GM23338 (cell line): ENCODE measurements around the gene GRID1. TPM values are rescaled to one million over a fixed set of nuclear protein-coding genes. Genes with fewer than 3 reads are reported as not detected.

Source experiments
- ATAC-seq: fragments of 200-7000 bp; cut with Tn5 transposase; 3 replicates; pipeline ENCODE4 v1.9.1; 2020
- DNase-seq: peaks from one replicate; pipeline ENCODE4 v3.0.0-alpha.2; 2015; ENCODE audit warnings: low spot score
- H2AFZ ChIP-seq: fragments of 200-600 bp; sonication (generic); 2 replicates; pipeline ENCODE4 v1.8.0; 2016; ENCODE audit warnings: antibody characterized with exemption, mild to moderate bottlenecking, moderate library complexity
- H3F3A ChIP-seq: fragments of 200-600 bp; sonication (generic); replicated peaks from 2 replicates; pipeline ENCODE4 v1.8.0; 2017; ENCODE audit warnings: antibody characterized with exemption, mixed run types, low read depth
- H3K27ac ChIP-seq: fragments of 200-600 bp; sonication (generic); 2 replicates; pipeline ENCODE4 v1.6.1; 2016; ENCODE audit warnings: low read depth
- H3K27me3 ChIP-seq: fragments of 200-600 bp; sonication (generic); 2 replicates; pipeline ENCODE4 v1.8.0; 2016; ENCODE audit warnings: mild to moderate bottlenecking, mixed run types, moderate library complexity; ENCODE audit not compliant: insufficient read depth
- H3K36me3 ChIP-seq: fragments of 200-600 bp; sonication (generic); 2 replicates; pipeline ENCODE4 v1.8.0; 2016; ENCODE audit warnings: mild to moderate bottlenecking; ENCODE audit not compliant: insufficient read depth
- H3K4me1 ChIP-seq: fragments of 200-600 bp; sonication (generic); 2 replicates; pipeline ENCODE4 v1.8.0; 2016; ENCODE audit warnings: mild to moderate bottlenecking, moderate library complexity; ENCODE audit not compliant: insufficient read depth
- H3K4me2 ChIP-seq: fragments of 200-600 bp; sonication (generic); 2 replicates; pipeline ENCODE4 v1.7.1; 2017; ENCODE audit warnings: mixed run types
- H3K4me3 ChIP-seq: fragments of 200-600 bp; sonication (generic); 2 replicates; pipeline ENCODE4 v1.6.1; 2016; ENCODE audit warnings: mixed run types
- H3K79me2 ChIP-seq: fragments of 200-600 bp; sonication (generic); replicated peaks from 2 replicates; pipeline ENCODE4 v1.8.0; 2017; ENCODE audit warnings: mild to moderate bottlenecking; ENCODE audit not compliant: insufficient read depth
- H3K9me2 ChIP-seq: fragments of 200-600 bp; sonication (generic); 2 replicates; pipeline ENCODE4 v1.8.0; 2017; ENCODE audit not compliant: insufficient read depth
- H4K20me1 ChIP-seq: fragments of 200-600 bp; sonication (generic); replicated peaks from 2 replicates; pipeline ENCODE4 v1.8.0; 2017; ENCODE audit warnings: mild to moderate bottlenecking; ENCODE audit not compliant: insufficient read depth
- H3K27ac Mint-ChIP-seq: 2 replicates; pipeline ENCODE4 v1.8.0; 2020; ENCODE audit warnings: inconsistent platforms, mild to moderate bottlenecking, moderate library complexity, mixed read lengths
- H3K27me3 Mint-ChIP-seq: 3 replicates; pipeline ENCODE4 v1.8.0; 2022; ENCODE audit warnings: low read depth, mild to moderate bottlenecking, moderate library complexity, mixed read lengths, inconsistent platforms; ENCODE audit not compliant: insufficient read depth, poor library complexity
- H3K36me3 Mint-ChIP-seq: 3 replicates; pipeline ENCODE4 v1.8.0; 2021; ENCODE audit warnings: low read depth, mild to moderate bottlenecking, inconsistent platforms, moderate library complexity, mixed read lengths
- H3K4me1 Mint-ChIP-seq: 3 replicates; pipeline ENCODE4 v1.8.0; 2020; ENCODE audit warnings: mild to moderate bottlenecking, inconsistent platforms, mixed read lengths
- H3K4me3 Mint-ChIP-seq: 3 replicates; pipeline ENCODE4 v1.8.0; 2021; ENCODE audit warnings: moderate library complexity, mild to moderate bottlenecking, inconsistent platforms, mixed read lengths
- H3K9me3 Mint-ChIP-seq: 3 replicates; pipeline ENCODE4 v1.8.0; 2020; ENCODE audit warnings: moderate library complexity, mild to moderate bottlenecking, inconsistent platforms, mixed read lengths
- EZH2 ChIP-seq: fragments of 200-600 bp; sonication (generic); IDR thresholded peaks from one replicate; pipeline ENCODE4 v1.8.0; 2017; ENCODE audit warnings: antibody characterized with exemption, mild to moderate bottlenecking, low read depth; ENCODE audit not compliant: unreplicated experiment
- EZH2phosphoT487 ChIP-seq: fragments of 200-600 bp; sonication (generic); IDR thresholded peaks from one replicate; pipeline ENCODE4 v1.8.1; 2018; ENCODE audit warnings: antibody characterized with exemption; ENCODE audit not compliant: unreplicated experiment
- JUNB ChIP-seq: IDR thresholded peaks from one replicate; pipeline ENCODE4 v1.6.1; 2016; ENCODE audit warnings: antibody characterized with exemption; ENCODE audit not compliant: unreplicated experiment
- NANOG ChIP-seq: IDR thresholded peaks from 2 replicates; pipeline ENCODE4 v1.6.1; 2016; ENCODE audit warnings: antibody characterized with exemption, borderline replicate concordance
- POLR2AphosphoS5 ChIP-seq: IDR thresholded peaks from 2 replicates; pipeline ENCODE4 v1.6.1; 2016; ENCODE audit warnings: antibody characterized with exemption, low read depth
- STAT1 ChIP-seq: IDR thresholded peaks from one replicate; pipeline ENCODE4 v1.6.1; 2016; ENCODE audit warnings: antibody characterized with exemption; ENCODE audit not compliant: unreplicated experiment
- ZNF114 ChIP-seq: fragments of 250-450 bp; sonication (Bioruptor Pico); IDR thresholded peaks from 2 replicates; pipeline ENCODE4 v1.5.0; 2020; ENCODE audit warnings: mild to moderate bottlenecking, moderate library complexity
- ZNF331 ChIP-seq: fragments of 250-450 bp; sonication (Bioruptor Pico); IDR thresholded peaks from 2 replicates; pipeline ENCODE4 v1.5.0; 2020; ENCODE audit warnings: low read depth, mild to moderate bottlenecking, moderate library complexity
- polyA plus RNA-seq: library from polyadenylated mRNA; unstranded; fragments of >200 nt; fragmentation: Nextera tagmentation; extraction: Ambion mirVana; gene quantifications from 2 replicates; pipeline ENCODE4 v1.2.1, GENCODE V29; 2016
- total RNA-seq: library from RNA; depleted of rRNA; stranded (reverse); fragments of >200 nt; shearing (Covaris generic); gene quantifications from 2 replicates; pipeline ENCODE4 v1.2.3, GENCODE V29; 2014
- TF ChIP-seq, protein P1 (sequence below): fragments of 250-450 bp; sonication (Bioruptor Pico); IDR thresholded peaks from 2 replicates; pipeline ENCODE4 v1.5.0; 2020; ENCODE audit warnings: mild to moderate bottlenecking, moderate library complexity
- TF ChIP-seq, protein P2 (sequence below): IDR thresholded peaks from 2 replicates; pipeline ENCODE4 v1.6.1; 2016; ENCODE audit warnings: antibody characterized with exemption
- TF ChIP-seq, protein P3 (sequence below): IDR thresholded peaks from one replicate; pipeline ENCODE4 v1.6.1; 2018; ENCODE audit warnings: antibody characterized with exemption; ENCODE audit not compliant: unreplicated experiment

The GRID1 gene
- total and polyA plus RNA-seq, 2 experiments from 2014 or later: 0.14 to 0.15 TPM

DNA sequence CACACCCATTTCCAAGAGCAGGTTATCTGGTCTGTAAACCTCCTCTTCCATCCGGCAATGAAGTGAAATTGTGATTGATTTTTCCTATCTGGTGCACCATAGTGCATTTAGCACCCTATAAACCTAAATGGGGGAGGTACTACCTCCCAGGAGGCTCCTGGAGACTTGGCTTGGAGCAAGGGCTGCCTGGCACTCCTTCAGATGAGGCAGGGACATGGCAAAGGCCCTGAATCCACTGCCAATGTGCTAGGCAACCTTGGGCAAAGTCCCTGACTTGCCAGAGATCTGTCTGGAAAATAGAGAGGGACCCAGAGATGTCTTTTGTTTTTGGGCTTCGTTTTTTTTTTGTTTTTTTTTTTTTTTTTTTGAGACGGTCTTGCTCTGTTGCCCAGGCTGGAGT is 6.7 kb upstream of the GRID1 start (continued):
- TF ChIP-seq, protein P1, sequence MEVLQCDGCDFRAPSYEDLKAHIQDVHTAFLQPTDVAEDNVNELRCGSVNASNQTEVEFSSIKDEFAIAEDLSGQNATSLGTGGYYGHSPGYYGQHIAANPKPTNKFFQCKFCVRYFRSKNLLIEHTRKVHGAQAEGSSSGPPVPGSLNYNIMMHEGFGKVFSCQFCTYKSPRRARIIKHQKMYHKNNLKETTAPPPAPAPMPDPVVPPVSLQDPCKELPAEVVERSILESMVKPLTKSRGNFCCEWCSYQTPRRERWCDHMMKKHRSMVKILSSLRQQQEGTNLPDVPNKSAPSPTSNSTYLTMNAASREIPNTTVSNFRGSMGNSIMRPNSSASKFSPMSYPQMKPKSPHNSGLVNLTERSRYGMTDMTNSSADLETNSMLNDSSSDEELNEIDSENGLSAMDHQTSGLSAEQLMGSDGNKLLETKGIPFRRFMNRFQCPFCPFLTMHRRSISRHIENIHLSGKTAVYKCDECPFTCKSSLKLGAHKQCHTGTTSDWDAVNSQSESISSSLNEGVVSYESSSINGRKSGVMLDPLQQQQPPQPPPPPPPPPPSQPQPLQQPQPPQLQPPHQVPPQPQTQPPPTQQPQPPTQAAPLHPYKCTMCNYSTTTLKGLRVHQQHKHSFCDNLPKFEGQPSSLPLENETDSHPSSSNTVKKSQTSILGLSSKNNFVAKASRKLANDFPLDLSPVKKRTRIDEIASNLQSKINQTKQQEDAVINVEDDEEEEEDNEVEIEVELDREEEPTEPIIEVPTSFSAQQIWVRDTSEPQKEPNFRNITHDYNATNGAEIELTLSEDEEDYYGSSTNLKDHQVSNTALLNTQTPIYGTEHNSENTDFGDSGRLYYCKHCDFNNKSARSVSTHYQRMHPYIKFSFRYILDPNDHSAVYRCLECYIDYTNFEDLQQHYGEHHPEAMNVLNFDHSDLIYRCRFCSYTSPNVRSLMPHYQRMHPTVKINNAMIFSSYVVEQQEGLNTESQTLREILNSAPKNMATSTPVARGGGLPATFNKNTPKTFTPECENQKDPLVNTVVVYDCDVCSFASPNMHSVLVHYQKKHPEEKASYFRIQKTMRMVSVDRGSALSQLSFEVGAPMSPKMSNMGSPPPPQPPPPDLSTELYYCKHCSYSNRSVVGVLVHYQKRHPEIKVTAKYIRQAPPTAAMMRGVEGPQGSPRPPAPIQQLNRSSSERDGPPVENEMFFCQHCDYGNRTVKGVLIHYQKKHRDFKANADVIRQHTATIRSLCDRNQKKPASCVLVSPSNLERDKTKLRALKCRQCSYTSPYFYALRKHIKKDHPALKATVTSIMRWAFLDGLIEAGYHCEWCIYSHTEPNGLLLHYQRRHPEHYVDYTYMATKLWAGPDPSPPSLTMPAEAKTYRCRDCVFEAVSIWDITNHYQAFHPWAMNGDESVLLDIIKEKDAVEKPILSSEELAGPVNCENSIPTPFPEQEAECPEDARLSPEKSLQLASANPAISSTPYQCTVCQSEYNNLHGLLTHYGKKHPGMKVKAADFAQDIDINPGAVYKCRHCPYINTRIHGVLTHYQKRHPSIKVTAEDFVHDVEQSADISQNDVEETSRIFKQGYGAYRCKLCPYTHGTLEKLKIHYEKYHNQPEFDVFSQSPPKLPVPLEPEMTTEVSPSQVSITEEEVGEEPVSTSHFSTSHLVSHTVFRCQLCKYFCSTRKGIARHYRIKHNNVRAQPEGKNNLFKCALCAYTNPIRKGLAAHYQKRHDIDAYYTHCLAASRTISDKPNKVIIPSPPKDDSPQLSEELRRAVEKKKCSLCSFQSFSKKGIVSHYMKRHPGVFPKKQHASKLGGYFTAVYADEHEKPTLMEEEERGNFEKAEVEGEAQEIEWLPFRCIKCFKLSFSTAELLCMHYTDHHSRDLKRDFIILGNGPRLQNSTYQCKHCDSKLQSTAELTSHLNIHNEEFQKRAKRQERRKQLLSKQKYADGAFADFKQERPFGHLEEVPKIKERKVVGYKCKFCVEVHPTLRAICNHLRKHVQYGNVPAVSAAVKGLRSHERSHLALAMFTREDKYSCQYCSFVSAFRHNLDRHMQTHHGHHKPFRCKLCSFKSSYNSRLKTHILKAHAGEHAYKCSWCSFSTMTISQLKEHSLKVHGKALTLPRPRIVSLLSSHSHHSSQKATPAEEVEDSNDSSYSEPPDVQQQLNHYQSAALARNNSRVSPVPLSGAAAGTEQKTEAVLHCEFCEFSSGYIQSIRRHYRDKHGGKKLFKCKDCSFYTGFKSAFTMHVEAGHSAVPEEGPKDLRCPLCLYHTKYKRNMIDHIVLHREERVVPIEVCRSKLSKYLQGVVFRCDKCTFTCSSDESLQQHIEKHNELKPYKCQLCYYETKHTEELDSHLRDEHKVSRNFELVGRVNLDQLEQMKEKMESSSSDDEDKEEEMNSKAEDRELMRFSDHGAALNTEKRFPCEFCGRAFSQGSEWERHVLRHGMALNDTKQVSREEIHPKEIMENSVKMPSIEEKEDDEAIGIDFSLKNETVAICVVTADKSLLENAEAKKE (CRISPR knock-in tag): no peak
- TF ChIP-seq EZH2 (no peak), JUNB (no peak), ZNF331 (CRISPR knock-in tag) (no peak), NANOG (no peak), STAT1 (no peak)
- TF ChIP-seq, protein P2, sequence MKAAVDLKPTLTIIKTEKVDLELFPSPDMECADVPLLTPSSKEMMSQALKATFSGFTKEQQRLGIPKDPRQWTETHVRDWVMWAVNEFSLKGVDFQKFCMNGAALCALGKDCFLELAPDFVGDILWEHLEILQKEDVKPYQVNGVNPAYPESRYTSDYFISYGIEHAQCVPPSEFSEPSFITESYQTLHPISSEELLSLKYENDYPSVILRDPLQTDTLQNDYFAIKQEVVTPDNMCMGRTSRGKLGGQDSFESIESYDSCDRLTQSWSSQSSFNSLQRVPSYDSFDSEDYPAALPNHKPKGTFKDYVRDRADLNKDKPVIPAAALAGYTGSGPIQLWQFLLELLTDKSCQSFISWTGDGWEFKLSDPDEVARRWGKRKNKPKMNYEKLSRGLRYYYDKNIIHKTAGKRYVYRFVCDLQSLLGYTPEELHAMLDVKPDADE: no peak

DNA sequence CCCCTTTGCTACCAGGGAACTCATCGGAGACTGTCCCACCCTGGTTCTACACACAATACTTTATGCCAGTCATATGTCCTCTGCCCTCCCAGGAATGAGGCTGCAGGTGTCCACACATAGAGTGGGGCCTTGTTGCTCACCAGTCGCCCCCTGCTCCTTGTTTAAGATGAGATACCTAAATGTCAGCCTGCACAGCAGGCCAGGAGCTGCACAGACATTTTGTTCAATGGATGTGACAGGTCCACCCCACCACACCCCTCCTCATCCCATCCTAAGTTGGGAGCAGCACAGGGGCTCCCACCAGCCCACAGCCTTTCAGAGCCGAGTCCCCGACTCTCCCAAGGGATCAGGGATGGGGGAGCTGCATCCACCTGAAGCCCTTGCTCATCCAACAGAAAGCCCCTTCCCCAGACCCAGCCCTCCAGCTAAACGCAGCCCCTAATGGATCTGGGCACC is 6.2 kb upstream of the GRID1 start:
- Histone ChIP-seq H3K79me2 (no peaks in the 10 kb centered on the region), H3K4me2 (no peak overlapping the region), H3F3A (no peaks in the 10 kb centered on the region), H3K4me3 (no peak overlapping the region), H3K4me1 (peaks cover 2% of the 10 kb centered on the region), H3K36me3 (no peaks in the 10 kb centered on the region), H3K9me2 (no peaks in the 10 kb centered on the region), H2AFZ (no peak overlapping the region), H4K20me1 (no peaks in the 10 kb centered on the region), H3K27ac (no peak overlapping the region), H3K27me3 (peaks cover 69% of the 10 kb centered on the region)
- Mint-ChIP-seq H3K9me3 (no peaks in the 10 kb centered on the region), H3K4me1 (peaks cover 3% of the 10 kb centered on the region; the same call in 2 of the 3 replicates), H3K27me3 (peaks cover 45% of the 10 kb centered on the region), H3K36me3 (no peaks in the 10 kb centered on the region; the same call in 2 of the 3 replicates), H3K27ac (no peak overlapping the region), H3K4me3 (no peak overlapping the region)
- DNase-seq (no peak), ATAC-seq (no peak)
- TF ChIP-seq STAT1 (no peak), POLR2AphosphoS5 (no peak), JUNB (no peak), ZNF114 (CRISPR knock-in tag) (no peak), EZH2 (no peak), EZH2phosphoT487 (no peak)
- TF ChIP-seq, protein P3, sequence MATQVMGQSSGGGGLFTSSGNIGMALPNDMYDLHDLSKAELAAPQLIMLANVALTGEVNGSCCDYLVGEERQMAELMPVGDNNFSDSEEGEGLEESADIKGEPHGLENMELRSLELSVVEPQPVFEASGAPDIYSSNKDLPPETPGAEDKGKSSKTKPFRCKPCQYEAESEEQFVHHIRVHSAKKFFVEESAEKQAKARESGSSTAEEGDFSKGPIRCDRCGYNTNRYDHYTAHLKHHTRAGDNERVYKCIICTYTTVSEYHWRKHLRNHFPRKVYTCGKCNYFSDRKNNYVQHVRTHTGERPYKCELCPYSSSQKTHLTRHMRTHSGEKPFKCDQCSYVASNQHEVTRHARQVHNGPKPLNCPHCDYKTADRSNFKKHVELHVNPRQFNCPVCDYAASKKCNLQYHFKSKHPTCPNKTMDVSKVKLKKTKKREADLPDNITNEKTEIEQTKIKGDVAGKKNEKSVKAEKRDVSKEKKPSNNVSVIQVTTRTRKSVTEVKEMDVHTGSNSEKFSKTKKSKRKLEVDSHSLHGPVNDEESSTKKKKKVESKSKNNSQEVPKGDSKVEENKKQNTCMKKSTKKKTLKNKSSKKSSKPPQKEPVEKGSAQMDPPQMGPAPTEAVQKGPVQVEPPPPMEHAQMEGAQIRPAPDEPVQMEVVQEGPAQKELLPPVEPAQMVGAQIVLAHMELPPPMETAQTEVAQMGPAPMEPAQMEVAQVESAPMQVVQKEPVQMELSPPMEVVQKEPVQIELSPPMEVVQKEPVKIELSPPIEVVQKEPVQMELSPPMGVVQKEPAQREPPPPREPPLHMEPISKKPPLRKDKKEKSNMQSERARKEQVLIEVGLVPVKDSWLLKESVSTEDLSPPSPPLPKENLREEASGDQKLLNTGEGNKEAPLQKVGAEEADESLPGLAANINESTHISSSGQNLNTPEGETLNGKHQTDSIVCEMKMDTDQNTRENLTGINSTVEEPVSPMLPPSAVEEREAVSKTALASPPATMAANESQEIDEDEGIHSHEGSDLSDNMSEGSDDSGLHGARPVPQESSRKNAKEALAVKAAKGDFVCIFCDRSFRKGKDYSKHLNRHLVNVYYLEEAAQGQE: no peak
